ENCODE results near the gene GAB2. TPM values are rescaled to one million over a fixed set of nuclear protein-coding genes. Genes with fewer than 3 reads are reported as not detected.

The GAB2 gene
- total and polyA plus RNA-seq, 8 donors: 2.2 to 19.3 (median 8.6) TPM

GRCh38 chr11:78444726-78445125 is 27.1 kb upstream of the GAB2 start:
- H3K36me3 ChIP-seq: peaks cover 0 to 22% (median 15%) of the 10 kb centered on the region in 4 donors
- no peak for DNase-seq
- no peak for TF ChIP-seq POLR2AphosphoS5 (IDR thresholded peaks at IDR 0.05)
- TF ChIP-seq EP300 (IDR thresholded peaks at IDR 0.05): no peak
- TF ChIP-seq POLR2A (IDR thresholded peaks at IDR 0.05): no peak
- TF ChIP-seq, protein P1, sequence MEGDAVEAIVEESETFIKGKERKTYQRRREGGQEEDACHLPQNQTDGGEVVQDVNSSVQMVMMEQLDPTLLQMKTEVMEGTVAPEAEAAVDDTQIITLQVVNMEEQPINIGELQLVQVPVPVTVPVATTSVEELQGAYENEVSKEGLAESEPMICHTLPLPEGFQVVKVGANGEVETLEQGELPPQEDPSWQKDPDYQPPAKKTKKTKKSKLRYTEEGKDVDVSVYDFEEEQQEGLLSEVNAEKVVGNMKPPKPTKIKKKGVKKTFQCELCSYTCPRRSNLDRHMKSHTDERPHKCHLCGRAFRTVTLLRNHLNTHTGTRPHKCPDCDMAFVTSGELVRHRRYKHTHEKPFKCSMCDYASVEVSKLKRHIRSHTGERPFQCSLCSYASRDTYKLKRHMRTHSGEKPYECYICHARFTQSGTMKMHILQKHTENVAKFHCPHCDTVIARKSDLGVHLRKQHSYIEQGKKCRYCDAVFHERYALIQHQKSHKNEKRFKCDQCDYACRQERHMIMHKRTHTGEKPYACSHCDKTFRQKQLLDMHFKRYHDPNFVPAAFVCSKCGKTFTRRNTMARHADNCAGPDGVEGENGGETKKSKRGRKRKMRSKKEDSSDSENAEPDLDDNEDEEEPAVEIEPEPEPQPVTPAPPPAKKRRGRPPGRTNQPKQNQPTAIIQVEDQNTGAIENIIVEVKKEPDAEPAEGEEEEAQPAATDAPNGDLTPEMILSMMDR (IDR thresholded peaks at IDR 0.05): no peak
- H3K27ac ChIP-seq: no peak overlapping the region
- peaks cover 0 to 5% (median 0%) of the 10 kb centered on the region in 4 donors for H3K4me1 ChIP-seq
- intact Hi-C loops (cut with DNase I; ENCODE audit: low total_unique reads): no loop called here
- WGBS, 5 donors: 69 to 86% (median 73%) methylated on average over 1 of the region's 1 CpG
- no peak overlapping the region for H3K4me3 ChIP-seq
- no peaks in the 10 kb centered on the region for H3K9me3 ChIP-seq
- no peaks in the 10 kb centered on the region for H3K27me3 ChIP-seq

GRCh38 chr11:78441956-78442355 is 24.3 kb upstream of the GAB2 start:
- 69 to 84% (median 74%) methylated on average over 4 of the region's 4 CpGs for WGBS, 5 donors
- peaks cover 0 to 22% (median 18%) of the 10 kb centered on the region in 4 donors for H3K36me3 ChIP-seq
- intact Hi-C loops (cut with DNase I; ENCODE audit: low total_unique reads): no loop called here
- H3K27ac ChIP-seq: no peak overlapping the region
- H3K4me1 ChIP-seq: peaks cover 0 to 5% (median 0%) of the 10 kb centered on the region in 4 donors
- no peak for DNase-seq
- no peaks in the 10 kb centered on the region for H3K27me3 ChIP-seq
- H3K4me3 ChIP-seq: no peak overlapping the region
- no peaks in the 10 kb centered on the region for H3K9me3 ChIP-seq
- TF ChIP-seq, protein P1 (IDR thresholded peaks at IDR 0.05): no peak

DNA sequence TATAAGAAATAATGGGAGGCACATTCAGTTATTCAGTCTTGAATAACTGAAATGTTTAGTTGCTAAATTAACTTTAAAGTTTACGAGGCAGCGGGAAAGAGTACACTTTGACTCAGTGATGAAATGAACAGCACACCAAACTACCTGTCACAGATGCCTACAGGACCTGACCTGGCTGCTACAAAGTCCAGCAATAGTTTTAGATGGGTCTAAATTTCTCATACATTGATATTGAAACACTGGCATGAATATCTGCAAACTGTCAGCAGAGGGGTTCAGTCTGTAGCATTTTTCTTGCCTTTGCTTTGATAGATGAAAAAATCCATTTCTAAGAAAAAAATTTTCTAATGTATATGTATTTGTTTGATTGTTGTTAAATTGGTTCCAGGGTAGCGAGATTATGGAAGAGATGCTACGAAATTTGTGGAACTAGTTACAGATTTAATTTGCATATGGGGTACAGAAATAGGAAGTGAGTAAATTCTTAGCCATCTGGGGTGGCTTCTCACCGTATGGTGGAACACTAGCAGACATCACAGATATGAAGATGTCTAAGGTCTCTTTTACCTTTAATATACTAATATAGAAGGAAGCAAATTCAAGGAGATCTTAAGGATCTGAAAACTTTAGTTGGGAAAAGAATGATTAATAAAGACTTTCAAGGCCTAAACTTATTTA is 20.8 kb upstream of the GAB2 start:
- peaks cover 0 to 18% (median 15%) of the 10 kb centered on the region in 4 donors for H3K36me3 ChIP-seq
- TF ChIP-seq, protein P1 (IDR thresholded peaks at IDR 0.05): no peak
- H3K27ac ChIP-seq: no peak overlapping the region
- intact Hi-C loops (cut with DNase I; ENCODE audit: low total_unique reads): no loop called here
- DNase-seq: no peak
- H3K27me3 ChIP-seq: no peaks in the 10 kb centered on the region
- no peak overlapping the region for H3K4me3 ChIP-seq
- H3K4me1 ChIP-seq: peaks cover 0 to 5% (median 0%) of the 10 kb centered on the region in 4 donors
- H3K9me3 ChIP-seq: no peaks in the 10 kb centered on the region
- WGBS, 5 donors: 69 to 86% (median 72%) methylated on average over 4 to 5 of the region's 5 CpGs

GRCh38 chr11:78432956-78433355 is 15.3 kb upstream of the GAB2 start:
- TF ChIP-seq POLR2A (IDR thresholded peaks at IDR 0.05): no peak
- no peak for TF ChIP-seq POLR2AphosphoS5 (IDR thresholded peaks at IDR 0.05)
- TF ChIP-seq, protein P1 (IDR thresholded peaks at IDR 0.05): no peak
- no peak for TF ChIP-seq EP300 (IDR thresholded peaks at IDR 0.05)
- Histone ChIP-seq H3K36me3 (no peaks in the 10 kb centered on the region), H3K27me3 (no peaks in the 10 kb centered on the region), H3K4me3 (no peak overlapping the region), H3K27ac (no peak overlapping the region), H3K4me1 (peaks cover 0 to 5% (median 0%) of the 10 kb centered on the region in 4 donors), H3K9me3 (no peaks in the 10 kb centered on the region)
- DNase-seq: no peak
- 28 to 70% (median 45%) methylated on average over 1 of the region's 1 CpG for WGBS, 5 donors
- intact Hi-C loops (cut with DNase I; ENCODE audit: low total_unique reads): no loop called here

Measured in stomach (tissue), 9 donors.